ENCODE results near the gene WIZ. TPM values are rescaled to one million over a fixed set of nuclear protein-coding genes. Genes with fewer than 3 reads are reported as not detected.

The WIZ gene
- total RNA-seq, 1 donor from 2014 or later, result 2.4 TPM

DNA sequence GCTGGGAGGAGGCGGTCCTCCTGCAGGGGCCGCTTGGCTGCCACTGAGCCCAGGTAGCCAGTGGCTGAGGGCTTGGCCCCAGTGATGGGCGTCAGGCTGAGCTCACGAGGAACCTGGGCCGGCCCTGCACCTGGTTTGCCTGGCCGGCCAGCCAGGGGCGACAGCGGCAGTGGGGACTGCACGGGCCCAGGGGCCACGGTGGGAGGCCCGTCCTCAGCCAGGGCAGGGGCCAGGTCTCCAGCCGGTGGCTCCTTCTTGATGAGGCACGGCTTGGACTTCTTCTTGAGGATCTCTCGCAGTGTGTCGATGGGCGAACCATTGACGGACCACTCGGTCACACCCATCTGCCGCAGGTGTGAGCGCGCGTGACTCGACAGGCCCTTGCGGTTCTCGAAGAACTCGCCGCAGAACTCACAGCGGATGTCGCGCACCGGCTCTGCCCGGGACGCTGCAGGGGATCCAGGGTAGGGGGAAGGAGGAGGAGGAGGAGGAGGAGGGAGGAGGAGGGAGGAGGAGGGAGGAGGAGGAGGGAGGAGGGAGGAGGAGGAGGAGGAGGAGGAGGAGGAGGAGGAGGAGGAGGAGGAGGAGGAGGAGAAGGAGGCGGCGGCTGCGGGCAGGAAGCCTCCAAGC is 24.3 kb downstream of the WIZ start:
- FAIRE-seq (no peak), DNase-seq (ENCODE audit: low read depth) (no peak)
- H3K36me3 ChIP-seq (ENCODE audit: control insufficient read depth, insufficient read depth, low read length), result peaks cover 39% of the 10 kb centered on the region

DNA sequence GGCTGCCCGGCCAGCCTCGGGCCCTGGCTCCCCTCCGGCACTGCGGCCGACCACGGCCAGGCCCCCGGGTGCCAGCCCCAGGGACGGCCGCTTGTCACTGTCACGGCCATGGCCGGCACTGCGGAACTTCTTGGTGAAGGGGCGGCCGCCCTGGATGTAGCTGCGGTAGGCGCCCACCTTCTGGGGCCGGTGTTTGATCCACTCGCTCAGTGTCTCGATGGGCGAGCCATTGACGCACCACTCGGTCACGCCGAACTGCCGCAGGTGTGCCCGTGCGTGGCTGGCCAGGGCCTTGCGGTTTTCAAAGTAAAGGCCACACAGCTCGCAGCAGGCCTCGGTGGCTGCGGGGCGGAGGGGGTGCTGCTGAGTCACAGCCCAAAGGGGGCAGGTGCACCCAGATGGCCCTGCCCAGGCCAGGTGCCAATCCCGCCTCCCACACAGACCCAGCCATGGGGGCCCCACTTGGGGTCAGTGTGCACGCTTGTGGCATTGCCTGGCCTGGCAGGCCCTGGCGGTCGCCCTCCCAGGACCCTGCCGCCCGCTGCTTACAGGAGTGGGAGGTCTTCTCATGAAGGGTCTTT is 25.0 kb downstream of the WIZ start:
- Histone ChIP-seq H3K4me3 (ENCODE audit: low read depth, low read length) (no peak overlapping the region), H3K36me3 (ENCODE audit: control insufficient read depth, insufficient read depth, low read length) (peaks cover 35% of the 10 kb centered on the region), H3K27me3 (ENCODE audit: control insufficient read depth, insufficient read depth, low read length) (no peaks in the 10 kb centered on the region)
- DNase-seq (ENCODE audit: low read depth), result no peak
- no peak for FAIRE-seq
- TF ChIP-seq CTCF (IDR thresholded peaks at IDR 0.05; ENCODE audit: insufficient read depth, low read length, severe bottlenecking), result no peak

More for the DNA sequence above, 24.3 kb downstream of the WIZ start:
- H3K27me3 ChIP-seq (ENCODE audit: control insufficient read depth, insufficient read depth, low read length), result no peaks in the 10 kb centered on the region
- no peak for TF ChIP-seq CTCF (IDR thresholded peaks at IDR 0.05; ENCODE audit: insufficient read depth, low read length, severe bottlenecking)
- H3K4me3 ChIP-seq (ENCODE audit: low read depth, low read length), result no peak overlapping the region

DNA sequence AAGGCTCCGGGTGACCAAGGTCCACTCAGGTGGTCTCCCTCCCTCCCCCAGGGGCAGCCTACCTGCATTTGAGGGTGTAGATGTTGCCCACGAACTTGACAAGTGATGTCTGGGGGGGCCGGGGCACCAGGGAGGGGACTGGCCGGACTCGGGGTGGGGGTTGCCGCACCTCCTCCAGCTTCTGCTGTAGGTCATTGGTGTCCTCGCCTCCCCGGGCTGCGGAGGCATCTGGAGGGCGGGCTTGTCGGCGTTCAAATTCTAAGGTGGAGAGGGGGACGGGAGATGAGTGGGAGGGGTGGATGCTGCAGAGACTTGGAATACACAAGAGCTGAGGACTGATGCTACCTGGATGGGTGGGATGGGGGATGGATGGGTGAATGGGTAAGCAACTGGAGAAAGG is 25.6 kb downstream of the WIZ start:
- no peak for DNase-seq (ENCODE audit: low read depth)
- Histone ChIP-seq H3K36me3 (ENCODE audit: control insufficient read depth, insufficient read depth, low read length) (peaks cover 31% of the 10 kb centered on the region), H3K27me3 (ENCODE audit: control insufficient read depth, insufficient read depth, low read length) (no peaks in the 10 kb centered on the region), H3K4me3 (ENCODE audit: low read depth, low read length) (no peak overlapping the region)
- FAIRE-seq, result no peak
- TF ChIP-seq CTCF (IDR thresholded peaks at IDR 0.05; ENCODE audit: insufficient read depth, low read length, severe bottlenecking), result no peak

GRCh38 chr19:15423130-15423529 is 26.6 kb downstream of the WIZ start:
- FAIRE-seq, result no peak
- H3K4me3 ChIP-seq (ENCODE audit: low read depth, low read length), result no peak overlapping the region
- H3K27me3 ChIP-seq (ENCODE audit: control insufficient read depth, insufficient read depth, low read length), result no peaks in the 10 kb centered on the region
- no peak for DNase-seq (ENCODE audit: low read depth)
- no peak for TF ChIP-seq CTCF (IDR thresholded peaks at IDR 0.05; ENCODE audit: insufficient read depth, low read length, severe bottlenecking)
- H3K36me3 ChIP-seq (ENCODE audit: control insufficient read depth, insufficient read depth, low read length), result peaks cover 29% of the 10 kb centered on the region

DNA sequence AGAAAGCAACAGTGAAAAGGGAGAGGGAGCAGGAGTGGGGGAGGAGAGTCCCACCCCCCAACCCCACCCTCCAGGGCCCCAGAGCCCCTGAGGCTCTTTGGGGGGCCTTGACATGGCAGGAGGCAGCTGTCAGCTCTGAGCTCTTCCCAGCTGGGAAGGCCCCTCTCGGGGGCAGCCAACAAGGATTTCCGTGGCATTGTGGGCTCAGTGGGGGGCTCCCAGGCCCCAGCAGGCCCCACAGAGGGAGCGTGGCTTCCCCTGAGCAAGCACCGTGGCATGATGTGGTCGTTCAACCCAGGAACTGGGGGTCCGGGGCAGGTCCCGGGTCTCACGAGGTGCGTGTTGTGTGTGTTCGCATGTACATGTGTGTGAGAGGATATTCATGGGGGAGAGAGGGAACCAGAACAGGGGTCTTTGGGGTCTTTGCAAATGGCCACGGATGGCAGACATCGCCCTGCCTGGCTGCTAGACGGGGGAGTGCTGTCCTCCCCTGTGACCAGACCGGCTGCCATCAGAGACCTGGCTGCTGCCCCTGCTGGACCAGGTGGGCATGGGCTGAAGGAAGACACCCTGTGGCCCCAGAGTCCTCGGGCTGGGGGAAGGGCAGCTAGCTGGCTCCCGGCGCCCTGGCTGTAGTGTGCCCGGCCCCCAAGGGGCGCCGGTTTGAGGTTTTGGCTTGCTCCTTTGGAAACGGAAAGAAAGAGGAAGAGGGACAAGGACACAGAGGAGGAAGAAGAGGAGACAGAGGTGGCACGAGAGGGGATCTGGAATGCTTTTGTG is 27.3 kb downstream of the WIZ start:
- no peak for TF ChIP-seq CTCF (IDR thresholded peaks at IDR 0.05; ENCODE audit: insufficient read depth, low read length, severe bottlenecking)
- FAIRE-seq (no peak), DNase-seq (ENCODE audit: low read depth) (no peak)
- Histone ChIP-seq H3K4me3 (ENCODE audit: low read depth, low read length) (no peak overlapping the region), H3K36me3 (ENCODE audit: control insufficient read depth, insufficient read depth, low read length) (peaks cover 27% of the 10 kb centered on the region), H3K27me3 (ENCODE audit: control insufficient read depth, insufficient read depth, low read length) (no peaks in the 10 kb centered on the region)

Measured in bronchial epithelial cell (primary cell).